Stimulated activated naive CD8-positive, alpha-beta T cell treated with anti-CD3 and anti-CD28 coated beads, Interleukin-15, Interleukin-2, amounts not matched to agents 100 U/mL and 50 U/mL, for 24 hours (primary cell): ENCODE results near the gene PIK3CD.
"Not testable (repeated sequence)": the region's sequence is repeated elsewhere in the genome, so short reads cannot be mapped to it uniquely, and the experiment has no call there.

Source experiments
- ATAC-seq: fragments of 150-1000 bp; cut with Tn5 transposase; one replicate; pipeline ENCODE4 v1.10.0; 2021
- DNase-seq: peaks from one replicate; pipeline ENCODE4 v3.0.0; 2021

Gene PIK3CD

DNA sequence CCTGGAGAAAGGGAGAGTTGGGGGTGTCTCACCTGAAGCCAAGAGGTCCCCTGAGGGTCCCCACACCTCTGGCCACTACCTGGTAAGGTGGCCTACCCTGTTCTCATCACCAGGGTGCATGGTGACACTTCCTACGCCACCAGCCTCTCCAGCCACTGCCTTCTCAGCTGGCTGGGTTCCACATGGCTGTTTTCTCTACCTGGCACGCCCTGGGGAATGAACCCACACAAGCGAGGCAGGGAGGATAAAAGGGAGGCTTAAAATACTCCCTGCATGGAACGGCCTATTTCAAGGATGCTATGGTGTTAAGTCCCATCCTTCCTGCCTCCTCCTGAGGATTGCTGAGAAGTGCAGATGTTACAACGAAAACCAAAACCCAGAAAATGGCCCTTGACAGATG lies 84.7 kb downstream of the PIK3CD start:
- no peak for DNase-seq
- no peak for ATAC-seq

DNA sequence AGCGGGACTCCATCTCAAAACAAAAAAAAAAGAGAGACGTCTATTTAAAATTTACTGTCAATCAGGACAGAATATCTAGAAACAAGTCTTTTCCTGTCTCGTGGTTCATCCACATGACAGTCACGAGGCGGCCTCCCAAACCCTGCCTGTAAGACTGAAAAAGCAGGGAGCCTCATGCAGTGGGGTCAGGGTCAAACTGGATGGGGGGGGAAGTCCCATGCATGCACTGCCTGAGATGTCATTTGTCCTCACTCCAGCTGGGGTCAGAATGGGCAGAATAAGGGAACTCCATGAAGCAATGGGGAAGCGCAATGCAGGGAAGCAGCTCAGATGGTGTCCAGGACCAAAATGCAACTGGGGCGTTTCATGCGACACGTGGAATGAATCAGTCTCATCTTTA lies 85.5 kb downstream of the PIK3CD start:
- ATAC-seq, result no peak
- no peak for DNase-seq

DNA sequence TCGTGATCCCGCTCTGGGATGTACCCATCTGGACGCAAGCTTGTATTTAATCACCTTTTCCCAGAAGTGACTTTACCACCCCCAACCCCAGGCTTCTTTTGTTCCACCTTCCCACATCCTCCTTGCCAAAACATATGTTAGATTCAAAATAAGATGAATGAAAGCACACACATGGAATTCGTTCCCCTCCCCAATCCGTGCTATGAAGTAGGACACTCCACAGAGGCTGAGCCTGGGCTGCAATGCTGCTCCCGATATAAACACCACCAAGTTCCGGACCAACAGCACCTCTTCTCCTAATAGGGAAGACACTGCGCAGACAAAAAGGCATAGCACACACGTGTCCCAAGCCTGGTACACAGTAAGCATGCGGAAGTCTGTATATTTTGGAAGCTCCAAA lies 86.1 kb downstream of the PIK3CD start:
- DNase-seq, result no peak

DNA sequence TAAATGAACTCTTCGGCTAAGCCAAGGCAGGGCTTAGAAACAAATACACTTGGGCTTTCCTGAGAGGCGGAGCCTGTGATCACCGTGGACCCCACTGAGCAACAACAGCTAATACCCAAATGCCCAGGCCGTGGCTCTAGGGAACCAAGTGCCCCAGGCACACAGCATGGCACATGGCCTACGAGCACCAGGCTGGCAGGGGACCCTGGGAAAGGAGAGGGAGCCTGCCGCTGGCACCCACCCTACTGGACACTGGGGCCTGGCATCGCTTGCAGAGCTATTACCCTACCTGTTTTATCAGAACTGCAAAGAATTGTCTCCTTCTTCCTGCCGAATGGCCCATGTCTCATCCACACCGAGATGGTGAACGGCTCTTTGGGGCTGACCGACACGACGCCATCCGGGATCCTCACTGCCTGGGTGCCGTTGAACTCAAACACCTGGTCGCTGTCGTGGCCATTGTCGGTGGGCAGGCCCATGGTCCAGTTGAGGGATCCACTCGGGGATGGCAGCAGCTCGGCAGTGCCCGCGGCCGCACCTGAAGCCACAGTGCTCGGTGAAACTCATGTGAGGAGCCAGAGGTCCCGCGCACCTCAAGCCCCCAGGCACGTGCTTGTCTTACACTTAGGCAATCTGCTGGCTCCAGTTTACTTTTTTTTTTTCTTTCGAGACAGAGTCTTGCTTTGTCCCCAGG lies 92.7 kb downstream of the PIK3CD start:
- DNase-seq, result no peak

More for the DNA sequence above, 86.1 kb downstream of the PIK3CD start:
- no peak for ATAC-seq

DNA sequence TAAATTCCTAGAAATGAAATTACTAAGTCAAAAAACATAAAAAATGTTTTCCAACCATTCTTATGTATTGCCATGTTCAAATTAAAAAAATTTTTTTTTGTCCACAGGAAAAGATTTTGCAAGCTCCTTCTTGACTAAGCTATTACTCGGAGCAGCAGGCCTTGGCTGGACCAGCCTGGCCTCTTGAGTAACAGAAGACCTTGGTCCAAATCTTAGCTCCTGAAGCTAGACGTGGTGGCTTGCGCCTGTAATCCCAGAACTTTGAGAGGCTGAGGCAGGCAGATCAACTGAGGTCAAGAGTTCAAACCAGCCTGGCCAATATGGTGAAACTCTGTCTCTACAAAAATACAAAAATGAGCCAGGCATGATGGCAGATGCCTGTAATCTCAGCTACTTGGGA lies 94.7 kb downstream of the PIK3CD start:
- no peak for DNase-seq

More for the DNA sequence above, 92.7 kb downstream of the PIK3CD start:
- no peak for ATAC-seq

DNA sequence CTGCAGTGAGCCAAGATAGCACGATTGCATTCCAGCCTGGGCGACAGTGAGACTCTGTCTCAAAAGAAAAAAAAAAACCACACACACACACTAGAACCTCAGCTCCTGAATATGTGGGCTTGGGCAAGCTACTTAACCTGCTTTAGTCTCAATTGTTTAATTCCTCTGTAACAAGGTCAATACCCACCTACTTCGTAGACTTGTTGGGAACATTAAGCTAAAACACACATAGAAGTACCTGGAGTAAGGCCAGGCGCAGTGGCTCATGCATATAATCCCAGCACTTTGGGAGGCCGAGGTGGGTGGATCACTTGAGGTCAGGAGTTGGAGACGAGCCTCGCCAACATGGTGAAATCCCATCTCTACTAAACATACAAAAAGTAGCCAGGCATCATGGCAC lies 95.1 kb downstream of the PIK3CD start:
- ATAC-seq, result no peak
- DNase-seq, result no peak

More for the DNA sequence above, 94.7 kb downstream of the PIK3CD start:
- ATAC-seq, result no peak

DNA sequence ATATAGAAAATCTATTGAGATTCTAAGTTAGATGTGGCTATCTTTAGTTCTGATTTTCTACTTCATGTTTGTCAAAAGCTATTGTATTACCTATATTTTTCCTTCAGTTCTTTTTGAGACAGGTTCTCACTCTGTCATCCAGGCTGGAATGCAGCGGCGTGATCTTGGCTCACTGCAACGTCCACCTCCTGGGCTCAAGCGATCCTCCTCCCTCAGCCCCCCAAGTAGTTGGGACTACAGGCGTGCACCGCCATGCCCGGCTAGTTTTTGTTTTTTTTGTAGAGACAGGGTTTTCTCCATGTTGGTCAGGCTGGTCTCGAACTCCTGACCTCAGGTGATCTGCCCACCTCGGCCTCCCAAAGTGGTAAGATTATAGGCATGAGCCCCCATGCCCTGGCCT lies 96.9 kb downstream of the PIK3CD start:
- not testable (repeated sequence) for ATAC-seq, DNase-seq

DNA sequence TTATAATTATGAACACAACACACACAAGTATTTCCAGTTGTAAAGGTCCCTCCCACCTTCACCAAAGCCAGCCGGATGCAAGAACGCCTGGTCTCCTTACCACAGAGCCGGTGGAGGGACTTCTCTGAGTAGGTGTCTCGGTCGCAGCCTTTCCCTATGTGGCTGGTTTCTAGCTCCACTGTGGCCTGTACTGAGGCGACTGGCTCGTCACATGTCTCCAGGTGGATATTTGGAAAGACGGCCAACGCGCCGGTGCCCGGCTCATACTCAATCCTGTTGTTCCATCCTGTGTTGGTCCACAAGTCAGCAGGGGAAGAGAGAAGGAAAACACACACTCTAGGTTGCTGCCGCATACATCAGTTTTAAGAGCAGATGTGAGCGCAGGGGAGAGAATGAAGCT lies 97.8 kb downstream of the PIK3CD start:
- DNase-seq (no peak), ATAC-seq (no peak)

DNA sequence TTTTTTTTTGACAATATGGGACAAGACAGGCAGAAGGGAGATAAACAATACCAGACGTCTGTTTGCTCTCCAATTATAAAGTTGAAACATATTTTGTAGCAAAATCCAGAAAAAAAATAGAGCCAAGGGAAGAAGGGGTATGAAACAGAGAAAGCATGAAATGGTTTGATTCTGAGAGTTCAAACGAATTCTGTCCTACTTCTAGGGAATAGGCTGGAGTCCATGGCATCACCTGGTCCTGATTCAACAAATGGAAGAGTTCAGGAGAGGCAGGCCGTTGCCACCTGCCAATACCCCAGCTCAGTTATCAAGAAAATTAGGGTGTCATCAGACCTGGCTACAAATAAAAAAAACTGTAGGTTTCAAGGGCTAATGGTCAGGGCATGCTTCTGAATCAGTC lies 100.4 kb downstream of the PIK3CD start:
- ATAC-seq, result no peak
- no peak for DNase-seq

DNA sequence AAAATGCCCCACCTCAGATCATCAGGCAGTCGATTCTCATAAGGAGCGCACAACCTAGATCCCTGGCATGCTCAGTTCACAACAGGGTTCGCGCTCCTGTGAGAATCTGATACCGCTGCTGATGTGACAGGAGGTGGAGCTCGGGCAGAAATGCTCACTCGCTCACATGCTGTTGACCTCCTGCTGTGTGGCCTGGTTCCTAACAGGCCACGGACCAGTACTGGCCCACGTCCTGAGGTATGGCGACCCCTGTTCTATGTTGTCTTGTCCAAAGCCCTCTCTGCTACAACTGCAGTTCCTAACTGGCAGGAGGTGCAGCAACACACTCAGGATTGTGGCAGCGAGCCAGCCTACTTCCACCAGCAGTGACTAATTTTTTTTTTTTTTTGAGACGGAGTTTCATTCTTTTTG lies 101.6 kb downstream of the PIK3CD start:
- DNase-seq, result no peak
- ATAC-seq, result no peak

DNA sequence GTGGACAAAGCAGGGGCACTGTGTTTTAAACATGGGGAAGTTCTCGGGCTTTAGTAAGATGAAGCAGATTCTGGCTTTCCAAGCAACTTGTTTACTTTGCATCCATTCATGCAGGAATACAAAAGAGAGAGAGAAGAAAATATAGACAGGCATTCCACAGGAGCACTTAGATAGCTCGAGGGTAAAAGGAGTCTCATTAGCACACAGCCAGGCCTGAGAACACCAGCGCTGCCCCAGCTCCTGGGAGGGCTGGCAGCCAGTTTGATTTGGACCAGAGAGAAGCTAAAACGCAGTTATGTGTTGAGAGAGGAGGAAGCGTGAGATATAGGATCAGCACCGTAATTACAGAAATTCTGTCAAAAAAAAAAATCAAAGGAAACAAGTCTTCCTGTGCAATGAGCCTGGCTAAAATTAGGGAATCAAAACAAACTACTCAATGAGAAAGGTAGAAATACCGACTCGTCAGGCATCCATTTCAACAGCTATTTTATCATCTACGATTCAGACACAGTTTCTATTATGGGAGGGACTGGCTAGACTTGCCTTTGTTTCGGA lies 104.0 kb downstream of the PIK3CD start:
- DNase-seq, result no peak
- no peak for ATAC-seq

DNA sequence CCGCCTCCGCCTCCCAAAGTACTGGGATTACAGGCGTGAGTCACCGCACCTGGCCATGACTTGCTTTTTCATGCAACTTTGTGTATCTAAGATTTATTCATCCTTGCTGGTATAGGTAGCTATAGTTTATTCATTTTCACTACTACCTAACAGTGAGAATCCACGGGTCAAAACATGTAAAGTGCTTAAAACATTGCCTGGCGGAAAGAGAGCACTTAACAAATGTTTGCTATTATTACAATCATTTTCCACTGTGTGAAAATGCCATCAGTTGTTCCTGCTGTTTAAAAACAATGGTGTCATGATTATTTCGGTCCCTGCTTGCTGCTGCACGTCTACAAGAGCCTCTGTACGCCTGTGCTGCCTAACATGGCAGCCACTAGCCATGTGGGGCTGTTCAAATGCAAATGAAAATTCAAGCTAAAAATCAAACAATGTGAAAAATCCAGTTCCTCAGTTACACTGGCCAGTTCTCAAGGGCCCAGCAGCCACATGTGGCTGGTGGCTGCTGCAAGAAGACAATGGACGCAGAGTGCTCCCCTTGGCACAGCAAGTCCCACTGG lies 107.1 kb downstream of the PIK3CD start:
- ATAC-seq, result no peak
- DNase-seq, result no peak

DNA sequence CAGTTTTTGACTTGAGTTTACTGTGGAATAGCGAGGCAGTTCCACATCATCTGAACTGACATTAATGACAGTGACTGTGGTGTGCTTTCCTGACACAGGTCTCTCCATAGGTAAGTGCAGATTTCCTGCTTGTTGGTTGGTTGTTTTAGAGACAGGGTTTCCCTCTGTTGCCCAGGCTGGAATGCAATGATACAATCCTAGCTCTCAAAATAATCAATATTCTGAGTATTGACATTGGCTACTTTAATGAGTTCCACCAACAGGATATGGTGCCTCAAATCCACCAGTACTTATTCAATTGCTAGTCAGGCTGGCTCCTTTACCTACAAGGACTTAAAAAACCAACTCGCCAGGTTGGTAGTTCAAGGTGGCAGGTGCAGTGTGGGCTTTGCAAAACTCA lies 108.4 kb downstream of the PIK3CD start:
- no peak for DNase-seq
- ATAC-seq, result no peak

DNA sequence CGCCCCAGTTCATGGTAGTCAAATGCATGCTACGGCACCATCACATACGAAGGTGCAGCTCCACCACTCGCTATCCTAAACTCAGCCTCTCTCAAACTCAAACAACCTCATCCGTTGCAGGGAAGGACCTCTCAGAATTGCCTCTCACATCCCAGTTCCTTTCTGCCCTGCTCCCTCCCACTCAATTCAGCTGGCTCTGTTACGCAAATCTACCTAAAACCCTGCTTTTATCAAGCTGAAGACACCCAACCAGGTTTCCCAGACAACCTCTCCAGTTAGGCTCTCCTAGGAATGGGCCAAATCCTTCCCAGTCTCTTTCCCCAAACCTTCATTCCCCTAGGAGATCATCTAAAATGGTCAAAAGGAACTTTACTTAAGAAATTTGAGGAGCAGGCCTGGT lies 109.3 kb downstream of the PIK3CD start:
- DNase-seq (no peak), ATAC-seq (no peak)

DNA sequence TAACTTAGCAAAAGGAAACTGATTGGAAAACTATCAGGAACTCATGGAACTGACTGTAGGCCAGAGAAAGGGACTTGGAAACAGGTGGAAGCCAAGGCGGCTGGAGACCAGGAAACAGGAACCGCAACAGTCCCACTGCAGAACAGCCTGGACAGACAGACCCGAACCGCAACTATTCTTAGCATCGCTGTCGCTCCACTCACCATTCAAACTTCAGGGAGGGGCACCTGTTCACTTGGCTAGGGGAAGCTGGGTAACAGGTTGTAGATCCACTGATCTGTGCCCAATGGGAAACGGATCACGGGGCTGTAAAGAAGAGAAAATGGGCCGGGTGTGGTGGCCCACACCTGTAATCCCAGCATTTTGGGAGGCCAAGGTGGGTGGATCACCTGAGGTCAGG lies 110.3 kb downstream of the PIK3CD start:
- no peak for ATAC-seq
- DNase-seq, result no peak

DNA sequence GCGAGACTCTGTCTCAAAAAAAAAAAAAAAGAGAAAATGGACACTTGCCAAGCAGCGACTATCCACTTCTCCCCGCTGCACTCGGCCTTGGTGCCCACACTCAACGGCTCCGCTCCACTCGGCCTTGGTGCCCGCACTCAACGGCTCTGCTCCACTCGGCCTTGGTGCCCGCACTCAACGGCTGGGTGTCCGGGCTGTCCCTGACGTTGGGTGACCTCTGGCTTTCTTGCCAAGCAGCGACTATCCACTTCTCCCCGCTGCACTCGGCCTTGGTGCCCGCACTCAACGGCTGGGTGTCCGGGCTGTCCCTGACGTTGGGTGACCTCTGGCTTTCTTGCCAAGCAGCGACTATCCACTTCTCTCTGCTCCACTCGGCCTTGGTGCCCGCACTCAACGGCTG lies 110.9 kb downstream of the PIK3CD start:
- ATAC-seq, DNase-seq: not testable (repeated sequence)

DNA sequence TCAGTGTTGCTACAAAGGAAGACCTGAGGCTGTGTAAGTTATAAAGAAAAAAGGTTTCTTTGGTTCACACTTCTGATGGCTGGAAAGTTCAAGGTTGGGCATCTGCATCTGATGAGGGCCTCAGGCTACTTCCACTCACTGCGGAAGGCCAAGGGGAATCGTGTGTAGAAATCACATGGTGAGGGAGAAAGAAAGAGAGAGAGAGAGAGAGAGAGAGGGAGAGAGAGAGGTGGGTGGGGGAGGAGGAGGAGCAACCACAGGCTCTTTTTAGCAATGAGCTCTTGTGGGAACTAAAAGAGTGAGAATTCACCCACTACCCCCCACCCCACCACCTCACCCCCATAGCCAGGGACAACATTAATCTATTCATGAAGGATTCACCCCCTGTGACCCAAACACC lies 112.4 kb downstream of the PIK3CD start:
- DNase-seq, result no peak
- no peak for ATAC-seq

DNA sequence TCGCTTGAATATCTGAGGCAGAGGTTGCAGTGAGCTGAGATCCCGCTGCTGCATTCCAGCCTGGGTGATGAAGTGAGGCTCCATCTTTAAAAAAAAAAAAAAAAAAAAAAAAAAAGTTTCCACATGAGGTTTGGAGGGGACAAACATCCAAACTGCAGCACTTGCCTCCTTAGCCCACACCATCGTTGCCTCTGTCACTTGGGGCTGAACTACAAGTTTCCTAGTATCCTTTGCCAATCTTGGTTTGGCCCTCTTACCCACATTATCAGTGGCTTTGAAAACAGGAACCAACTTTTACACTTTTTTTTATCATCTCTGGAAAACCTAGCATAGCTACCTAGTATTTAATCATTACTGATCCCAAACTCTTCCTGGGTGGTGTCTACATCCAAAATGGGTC lies 113.0 kb downstream of the PIK3CD start:
- no peak for ATAC-seq
- DNase-seq, result no peak

DNA sequence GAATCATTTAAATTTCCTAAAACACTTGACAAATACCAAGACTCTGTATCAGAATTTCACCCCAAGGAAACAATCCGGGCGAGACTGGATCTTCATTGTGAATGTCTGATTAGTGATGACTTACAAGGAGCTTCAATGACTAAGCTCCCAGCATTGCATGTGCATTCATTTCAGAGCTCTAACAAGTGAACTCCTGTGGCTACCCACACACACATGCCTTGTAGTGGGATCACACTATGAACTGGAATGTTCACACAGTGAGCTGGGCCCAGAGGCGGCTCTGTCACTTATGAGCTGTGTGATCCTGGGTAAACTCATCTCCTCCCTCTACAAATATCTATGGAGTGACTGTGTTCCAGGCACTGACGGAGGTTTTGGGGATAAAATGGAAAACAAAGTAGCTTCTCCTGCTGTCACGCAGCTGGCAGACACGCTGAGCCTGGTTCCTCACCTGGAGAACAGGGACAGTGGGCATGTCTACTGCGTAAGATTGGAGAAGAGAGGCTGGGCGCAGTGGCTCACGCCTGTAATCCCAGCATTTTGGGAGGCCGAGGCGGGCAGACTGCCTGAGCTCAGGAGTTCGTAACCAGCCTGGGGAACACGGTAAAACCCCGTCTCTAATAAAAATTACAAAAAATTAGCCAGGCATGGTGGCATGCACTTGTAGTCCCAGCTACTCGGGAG lies 115.4 kb downstream of the PIK3CD start:
- ATAC-seq, result no peak
- DNase-seq, result no peak

DNA sequence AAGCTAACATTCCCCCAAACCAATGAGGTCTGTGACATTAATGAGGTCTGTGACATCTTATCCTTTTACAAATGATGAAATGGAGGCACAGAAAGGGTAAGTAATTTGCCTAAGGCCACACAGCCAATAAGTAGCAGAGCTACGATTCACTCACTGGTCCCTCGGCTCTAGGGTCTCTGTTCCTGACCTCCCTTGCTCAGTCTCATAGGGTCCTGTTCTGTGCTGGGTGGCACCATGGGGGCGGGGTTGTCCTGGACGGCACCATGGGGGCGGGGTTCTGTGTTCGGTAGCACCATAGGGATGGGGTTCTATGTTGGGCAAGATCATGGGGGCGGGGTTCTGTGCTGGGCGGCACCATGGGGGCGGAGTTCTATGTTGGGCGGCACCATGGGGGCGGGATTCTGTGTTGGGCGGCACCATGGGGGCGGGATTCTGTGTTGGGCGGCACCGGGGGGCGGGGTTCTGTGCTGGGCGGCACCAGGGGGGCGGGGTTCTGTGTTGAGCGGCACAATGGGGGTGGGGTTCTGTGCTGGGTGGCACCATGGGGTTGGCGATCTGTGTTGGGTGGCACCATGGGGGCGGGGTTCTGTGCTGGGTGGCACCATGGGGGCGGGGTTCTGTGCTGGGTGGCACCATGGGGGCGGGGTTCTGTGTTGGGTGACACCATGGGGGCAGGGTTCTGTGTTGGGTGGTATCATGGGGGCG lies 116.6 kb downstream of the PIK3CD start:
- DNase-seq (peak; percentile 39), ATAC-seq (no peak)

DNA sequence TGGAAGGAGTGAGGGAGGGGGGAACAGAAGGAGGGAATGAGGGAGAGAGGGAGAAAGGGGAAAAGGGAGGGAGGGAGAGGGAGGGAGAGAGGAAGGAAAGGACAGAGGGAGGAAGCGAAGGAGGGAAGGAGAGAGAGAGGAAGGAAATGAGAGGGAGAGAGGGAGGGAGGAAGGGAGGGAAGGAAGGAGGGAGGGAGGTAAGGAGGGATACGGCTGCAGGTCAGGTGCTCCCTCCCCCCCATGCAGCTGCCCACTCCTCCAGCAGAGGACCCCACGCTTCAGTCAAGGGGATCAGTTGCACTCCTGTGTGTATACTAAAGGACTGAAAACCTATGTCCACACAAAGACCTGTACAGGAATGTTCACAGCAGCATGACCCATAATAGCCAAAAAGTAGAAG lies 117.5 kb downstream of the PIK3CD start:
- ATAC-seq, result no peak
- no peak for DNase-seq

DNA sequence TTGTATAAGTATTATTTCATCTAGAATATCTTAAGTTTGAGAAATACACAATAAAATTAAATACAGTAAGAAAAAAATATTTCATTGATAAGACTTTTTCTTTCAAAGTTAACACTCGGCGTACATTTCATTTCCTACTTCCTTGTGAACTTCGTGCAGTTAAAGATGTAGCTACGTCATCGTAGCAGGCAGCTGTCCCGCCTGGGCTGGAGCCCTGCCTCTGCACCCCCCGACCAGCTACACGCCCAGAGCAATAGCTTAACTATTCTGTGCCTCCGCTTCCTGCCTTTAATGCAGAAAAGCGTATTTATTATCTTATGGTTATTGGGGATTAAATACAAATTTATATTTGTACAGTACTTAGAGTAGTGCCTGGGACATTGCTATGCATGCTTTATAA lies 118.8 kb downstream of the PIK3CD start:
- DNase-seq, result no peak
- ATAC-seq, result no peak
